Ishikawa (cell line): ENCODE data around the gene SETBP1.
A peak's percentile ranks its signal among the peaks of the same experiment; 100 is the strongest.

Source experiments
- FOXM1 ChIP-seq: IDR thresholded peaks from 2 replicates; pipeline ENCODE4 v1.6.1; 2012; ENCODE audit warnings: low read depth, borderline replicate concordance
- RAD21 ChIP-seq: IDR thresholded peaks from 2 replicates; pipeline ENCODE4 v1.6.1; 2012; ENCODE audit warnings: low read depth

GRCh38 chr18:44943311-44943881, 262.7 kb downstream of the SETBP1 start:
- 0 out of 2 replicates have a peak, but pooled peaks have one; percentile 3 for TF ChIP-seq RAD21
- TF ChIP-seq FOXM1 = peak; percentile 88; the same call in 1 of the 2 replicates
